Gastrocnemius medialis (tissue), 4 donors: Measurements from ENCODE around the gene AFF3.

Experiments used
- CTCF ChIP-seq, 5 experiments: fragments of 450-650 bp in 3 of 5; fragments of 200-600 bp in 2 of 5; sonication (generic) in 2 of 5; IDR thresholded peaks in 4 of 5; conservative IDR thresholded peaks in 1 of 5; 1 replicate in 4 of 5; 2 replicates in 1 of 5; pipeline ENCODE4 v1.5.1; 2016 to 2019; ENCODE audit warnings: antibody characterized with exemption in 5 of 5, mild to moderate bottlenecking in 3 of 5, moderate library complexity in 3 of 5
- POLR2A ChIP-seq, 2 donors: fragments of 450-650 bp; IDR thresholded peaks; one replicate each; pipeline ENCODE4 v1.6.1; 2017; ENCODE audit warnings: antibody characterized with exemption in 2 of 2, mild to moderate bottlenecking in 2 of 2, moderate library complexity in 2 of 2

GRCh38 chr2:99880148-99880963 lies 262.0 kb downstream of the AFF3 start:
- TF ChIP-seq CTCF (IDR thresholded peaks at IDR 0.05 in 4 of 5, conservative IDR thresholded peaks at IDR 0.05 in 1 of 5), result no peak
- no peak for TF ChIP-seq POLR2A (IDR thresholded peaks at IDR 0.05)
